Neural progenitor cell (in vitro differentiated cells): ENCODE results near the gene SDC4.

ENCODE experiments used
- EZH2phosphoT487 ChIP-seq: fragments of 200-600 bp; sonication (generic); IDR thresholded peaks from 2 replicates; pipeline ENCODE4 v1.6.1; 2017; ENCODE audit warnings: antibody characterized with exemption
- TF ChIP-seq, protein P1 (sequence below): fragments of 200-600 bp; sonication (generic); IDR thresholded peaks from 2 replicates; pipeline ENCODE4 v1.5.1; 2017; ENCODE audit warnings: antibody characterized with exemption, mild to moderate bottlenecking

DNA sequence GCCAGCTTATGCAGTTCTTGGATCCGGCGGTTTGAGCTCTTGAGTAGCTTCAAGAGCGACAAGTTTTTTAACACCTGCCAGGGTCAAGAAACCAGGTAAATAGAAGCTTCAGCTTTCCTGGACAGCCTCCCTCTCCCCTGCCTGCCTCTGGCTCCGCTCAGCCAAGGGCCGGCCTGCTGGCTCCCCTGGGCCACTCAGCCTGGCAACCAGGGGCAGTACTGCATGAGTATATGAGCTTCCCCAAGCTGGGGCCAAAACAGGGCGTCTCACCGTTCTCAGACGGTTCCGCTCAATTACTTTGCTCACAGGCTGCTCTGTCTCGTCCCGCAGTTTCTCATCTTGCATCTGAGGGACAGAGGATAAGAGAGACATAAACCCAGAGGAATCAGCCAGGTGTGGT, 29.0 kb upstream of the SDC4 start:
- TF ChIP-seq, protein P1, sequence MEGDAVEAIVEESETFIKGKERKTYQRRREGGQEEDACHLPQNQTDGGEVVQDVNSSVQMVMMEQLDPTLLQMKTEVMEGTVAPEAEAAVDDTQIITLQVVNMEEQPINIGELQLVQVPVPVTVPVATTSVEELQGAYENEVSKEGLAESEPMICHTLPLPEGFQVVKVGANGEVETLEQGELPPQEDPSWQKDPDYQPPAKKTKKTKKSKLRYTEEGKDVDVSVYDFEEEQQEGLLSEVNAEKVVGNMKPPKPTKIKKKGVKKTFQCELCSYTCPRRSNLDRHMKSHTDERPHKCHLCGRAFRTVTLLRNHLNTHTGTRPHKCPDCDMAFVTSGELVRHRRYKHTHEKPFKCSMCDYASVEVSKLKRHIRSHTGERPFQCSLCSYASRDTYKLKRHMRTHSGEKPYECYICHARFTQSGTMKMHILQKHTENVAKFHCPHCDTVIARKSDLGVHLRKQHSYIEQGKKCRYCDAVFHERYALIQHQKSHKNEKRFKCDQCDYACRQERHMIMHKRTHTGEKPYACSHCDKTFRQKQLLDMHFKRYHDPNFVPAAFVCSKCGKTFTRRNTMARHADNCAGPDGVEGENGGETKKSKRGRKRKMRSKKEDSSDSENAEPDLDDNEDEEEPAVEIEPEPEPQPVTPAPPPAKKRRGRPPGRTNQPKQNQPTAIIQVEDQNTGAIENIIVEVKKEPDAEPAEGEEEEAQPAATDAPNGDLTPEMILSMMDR = no peak
- no peak for TF ChIP-seq EZH2phosphoT487
